Right lobe of liver (tissue), 4 donors: Measurements from ENCODE around the gene GNB5.

ENCODE experiments used
- POLR2A ChIP-seq: fragments of 450-650 bp; IDR thresholded peaks from one replicate; pipeline ENCODE4 v1.6.1; 2017; ENCODE audit warnings: antibody characterized with exemption, mild to moderate bottlenecking
- TF ChIP-seq, protein P1 (sequence below), 4 donors: fragments of 200-600 bp in 3 of 4; fragments of 450-650 bp in 1 of 4; IDR thresholded peaks; one replicate each; pipeline versions ENCODE4 v1.5.1 to v1.8.0; 2016 to 2022; ENCODE audit warnings: antibody characterized with exemption in 4 of 4, mild to moderate bottlenecking in 2 of 4
- donor health status: DM: no; HTN: no; CAD: no.
- donor health status: DM: no; HTN: no; CAD: no.
- donor health status: DM: no; HTN: yes; CAD: no.

DNA sequence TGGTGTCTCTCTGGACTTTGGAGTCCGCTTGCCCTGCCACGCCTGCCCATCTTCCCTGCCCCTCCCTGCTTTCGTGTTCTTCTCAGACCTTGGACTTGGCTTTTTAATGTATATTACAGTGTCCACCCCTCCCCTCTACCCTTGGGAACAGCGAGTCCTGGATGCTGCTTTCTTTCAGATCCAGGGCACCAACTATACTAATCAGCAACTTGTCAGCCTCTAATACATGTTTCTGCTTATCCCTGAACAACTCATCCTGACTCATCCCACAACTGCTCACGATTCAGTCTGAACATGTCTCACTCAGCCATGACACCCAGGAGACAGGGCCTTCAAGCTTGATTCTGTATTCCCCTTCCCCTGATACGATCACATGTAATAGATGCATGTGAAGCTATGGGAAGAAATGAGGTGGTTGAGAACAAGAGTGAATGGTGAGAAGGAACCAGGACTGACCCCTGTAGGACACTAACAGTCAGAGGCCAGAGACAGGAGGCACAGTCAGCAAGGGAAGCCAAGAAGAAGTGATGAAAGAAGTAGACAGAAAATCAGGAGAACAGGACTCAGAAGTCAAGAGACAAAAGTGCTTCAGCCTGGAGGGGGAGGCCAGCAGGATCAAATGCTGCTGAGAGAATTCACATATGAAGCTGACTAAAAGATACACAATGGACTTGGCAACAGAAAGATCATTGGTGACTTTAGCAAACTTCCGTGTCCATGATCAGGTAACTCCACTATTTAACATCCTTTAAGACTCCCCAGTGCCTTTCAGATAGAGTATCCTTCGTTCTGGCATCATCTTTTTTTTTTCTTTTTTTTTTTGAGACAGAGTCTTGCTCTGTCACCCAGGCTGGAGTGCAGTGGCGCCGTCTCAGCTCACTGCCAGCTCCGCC is 114.1 kb downstream of the GNB5 start:
- TF ChIP-seq, protein P1, sequence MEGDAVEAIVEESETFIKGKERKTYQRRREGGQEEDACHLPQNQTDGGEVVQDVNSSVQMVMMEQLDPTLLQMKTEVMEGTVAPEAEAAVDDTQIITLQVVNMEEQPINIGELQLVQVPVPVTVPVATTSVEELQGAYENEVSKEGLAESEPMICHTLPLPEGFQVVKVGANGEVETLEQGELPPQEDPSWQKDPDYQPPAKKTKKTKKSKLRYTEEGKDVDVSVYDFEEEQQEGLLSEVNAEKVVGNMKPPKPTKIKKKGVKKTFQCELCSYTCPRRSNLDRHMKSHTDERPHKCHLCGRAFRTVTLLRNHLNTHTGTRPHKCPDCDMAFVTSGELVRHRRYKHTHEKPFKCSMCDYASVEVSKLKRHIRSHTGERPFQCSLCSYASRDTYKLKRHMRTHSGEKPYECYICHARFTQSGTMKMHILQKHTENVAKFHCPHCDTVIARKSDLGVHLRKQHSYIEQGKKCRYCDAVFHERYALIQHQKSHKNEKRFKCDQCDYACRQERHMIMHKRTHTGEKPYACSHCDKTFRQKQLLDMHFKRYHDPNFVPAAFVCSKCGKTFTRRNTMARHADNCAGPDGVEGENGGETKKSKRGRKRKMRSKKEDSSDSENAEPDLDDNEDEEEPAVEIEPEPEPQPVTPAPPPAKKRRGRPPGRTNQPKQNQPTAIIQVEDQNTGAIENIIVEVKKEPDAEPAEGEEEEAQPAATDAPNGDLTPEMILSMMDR (IDR thresholded peaks at IDR 0.05): peak in 1 of 4 donors; percentile 5
- no peak for TF ChIP-seq POLR2A
